ENCODE results near the gene SPRTN. TPM values are rescaled to one million over a fixed set of nuclear protein-coding genes. Genes with fewer than 3 reads are reported as not detected.

SPRTN gene
- total RNA-seq, 4 donors from 2014 or later, result 8.7 to 15.1 (median 10.7) TPM

DNA sequence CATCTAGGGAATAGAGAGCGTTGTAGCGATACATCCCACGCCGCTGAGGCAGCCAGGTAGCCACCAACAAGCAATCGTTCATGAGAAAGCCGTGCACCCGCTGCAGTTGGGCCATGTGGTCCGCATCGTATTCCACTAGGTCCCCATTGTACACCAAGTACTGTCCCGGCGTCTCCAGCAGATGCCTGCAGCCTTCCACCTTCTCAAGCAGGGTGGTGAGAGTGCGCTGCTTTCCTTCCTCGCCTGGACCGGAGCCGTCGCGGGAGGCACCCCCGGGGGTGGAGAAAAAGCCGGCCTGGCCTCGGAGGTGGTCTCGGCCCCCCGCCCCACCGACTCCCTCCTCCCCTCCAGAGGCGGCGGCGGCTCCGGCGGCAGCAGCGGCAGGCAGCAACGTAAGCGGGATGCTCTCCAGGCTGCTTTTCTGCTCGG lies 1.0 kb upstream of the SPRTN start:
- intact Hi-C loops (cut with DNase I; ENCODE audit: low total_unique reads) (loop anchor here (2.0 to 5.0 kb wide), 3 partner anchors 96 to 255 kb away; partner anchors contain the start of gene GNPAT), in situ Hi-C loops (cut with MboI; ENCODE audit: low sequenced_read_pairs in 4 of 4) (loop anchor here in 1 of 4 donors (10.0 kb wide), 1 partner anchor 92 kb away; the partner anchor contains the start of gene GNPAT)
- Histone ChIP-seq H3K4me1 (peaks cover 44 to 46% of the 10 kb centered on the region in 2 donors), H3K27ac (peak overlapping the region; percentile 88 to 92 (median 90)), H3K9me3 (no peaks in the 10 kb centered on the region), H3K36me3 (peaks cover 0 to 5% of the 10 kb centered on the region in 2 donors), H3K27me3 (no peaks in the 10 kb centered on the region), H3K4me3 (peak overlapping the region; percentile 75 to 91 (median 77))
- DNase-seq (peak in 1 of 2 donors; percentile 38), ATAC-seq (peak; percentile 5 to 27)
- TF ChIP-seq, protein P1, sequence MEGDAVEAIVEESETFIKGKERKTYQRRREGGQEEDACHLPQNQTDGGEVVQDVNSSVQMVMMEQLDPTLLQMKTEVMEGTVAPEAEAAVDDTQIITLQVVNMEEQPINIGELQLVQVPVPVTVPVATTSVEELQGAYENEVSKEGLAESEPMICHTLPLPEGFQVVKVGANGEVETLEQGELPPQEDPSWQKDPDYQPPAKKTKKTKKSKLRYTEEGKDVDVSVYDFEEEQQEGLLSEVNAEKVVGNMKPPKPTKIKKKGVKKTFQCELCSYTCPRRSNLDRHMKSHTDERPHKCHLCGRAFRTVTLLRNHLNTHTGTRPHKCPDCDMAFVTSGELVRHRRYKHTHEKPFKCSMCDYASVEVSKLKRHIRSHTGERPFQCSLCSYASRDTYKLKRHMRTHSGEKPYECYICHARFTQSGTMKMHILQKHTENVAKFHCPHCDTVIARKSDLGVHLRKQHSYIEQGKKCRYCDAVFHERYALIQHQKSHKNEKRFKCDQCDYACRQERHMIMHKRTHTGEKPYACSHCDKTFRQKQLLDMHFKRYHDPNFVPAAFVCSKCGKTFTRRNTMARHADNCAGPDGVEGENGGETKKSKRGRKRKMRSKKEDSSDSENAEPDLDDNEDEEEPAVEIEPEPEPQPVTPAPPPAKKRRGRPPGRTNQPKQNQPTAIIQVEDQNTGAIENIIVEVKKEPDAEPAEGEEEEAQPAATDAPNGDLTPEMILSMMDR (IDR thresholded peaks at IDR 0.05 in 4 of 5, conservative IDR thresholded peaks at IDR 0.05 in 1 of 5), result no peak
- TF ChIP-seq POLR2A (IDR thresholded peaks at IDR 0.05), result no peak

- in situ Hi-C loops (cut with MboI; ENCODE audit: low sequenced_read_pairs in 4 of 4) (loop anchor here in 1 of 4 donors (10.0 kb wide), 1 partner anchor 93 kb away; the partner anchor contains the start of gene GNPAT), intact Hi-C loops (cut with DNase I; ENCODE audit: low total_unique reads) (loop anchor here (2.0 to 5.0 kb wide), 4 partner anchors 17 to 255 kb away; partner anchors contain the start of gene GNPAT)
- Histone ChIP-seq H3K9me3 (no peaks in the 10 kb centered on the region), H3K27ac (peak within 1 kb of the TSS; percentile 88 to 92 (median 90)), H3K4me1 (peaks cover 40% of the 10 kb centered on the region in 2 donors), H3K27me3 (no peaks in the 10 kb centered on the region), H3K4me3 (peak within 1 kb of the TSS; percentile 75 to 91 (median 77)), H3K36me3 (peaks cover 0 to 10% of the 10 kb centered on the region in 2 donors)
- peak; percentile 90 to 96 for TF ChIP-seq POLR2A (IDR thresholded peaks at IDR 0.05)
- TF ChIP-seq, protein P1 (IDR thresholded peaks at IDR 0.05 in 4 of 5, conservative IDR thresholded peaks at IDR 0.05 in 1 of 5), result no peak
- peak; percentile 91 to 94 for DNase-seq
- peak; percentile 80 to 88 for ATAC-seq
Observed at GRCh38 chr1:231337472-231338269, 422 bp upstream of the SPRTN start, which contains the start of gene EXOC8. Gene EXOC8, minus strand, starts transcription at chr1:231337852. Its CDS starts 107 bp downstream, at chr1:231337745.

DNA sequence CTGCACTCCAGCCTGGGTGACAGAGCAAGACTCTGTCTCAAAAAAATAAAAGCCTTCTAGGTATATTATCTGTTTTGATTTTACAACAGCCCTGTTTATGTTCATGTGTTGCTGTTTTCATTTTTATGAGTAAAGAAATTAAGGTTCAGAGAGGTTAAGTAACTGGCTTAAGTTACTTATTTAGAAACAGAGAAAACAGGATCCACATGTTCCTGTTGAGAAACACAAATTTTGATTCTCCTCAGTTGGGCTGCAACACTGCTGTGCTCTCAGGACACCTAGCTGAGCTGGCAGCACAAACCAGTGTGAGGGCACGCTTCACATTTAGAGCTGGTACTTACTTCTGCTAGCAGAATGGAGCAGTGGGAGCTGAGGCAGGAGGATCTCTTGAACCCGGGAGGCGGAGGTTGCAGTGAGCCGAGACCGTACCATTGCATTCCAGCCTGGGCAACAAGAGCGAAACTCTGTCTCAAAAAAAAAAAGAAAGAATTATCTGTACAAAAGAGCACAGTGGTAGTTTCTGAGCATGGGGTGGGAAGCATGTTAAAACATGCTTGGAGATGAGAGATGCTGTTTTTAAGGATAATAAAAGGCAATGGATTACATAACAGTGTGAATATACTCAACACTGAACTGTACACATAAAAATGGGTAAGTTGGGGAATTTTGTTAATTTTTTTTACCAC lies 2.4 kb downstream of the SPRTN start:
- DNase-seq (no peak), ATAC-seq (no peak)
- intact Hi-C loops (cut with DNase I; ENCODE audit: low total_unique reads), result no loop called here
- no peaks in the 10 kb centered on the region for H3K9me3 ChIP-seq
- in situ Hi-C loops (cut with MboI; ENCODE audit: low sequenced_read_pairs in 4 of 4), result no loop called here
- H3K36me3 ChIP-seq, result peaks cover 0 to 18% of the 10 kb centered on the region in 2 donors
- H3K27ac ChIP-seq, result no peak overlapping the region
- no peaks in the 10 kb centered on the region for H3K27me3 ChIP-seq
- no peak for TF ChIP-seq POLR2A (IDR thresholded peaks at IDR 0.05)
- TF ChIP-seq, protein P1 (IDR thresholded peaks at IDR 0.05 in 4 of 5, conservative IDR thresholded peaks at IDR 0.05 in 1 of 5), result no peak
- peaks cover 15 to 19% of the 10 kb centered on the region in 2 donors for H3K4me1 ChIP-seq
- H3K4me3 ChIP-seq, result no peak overlapping the region

DNA sequence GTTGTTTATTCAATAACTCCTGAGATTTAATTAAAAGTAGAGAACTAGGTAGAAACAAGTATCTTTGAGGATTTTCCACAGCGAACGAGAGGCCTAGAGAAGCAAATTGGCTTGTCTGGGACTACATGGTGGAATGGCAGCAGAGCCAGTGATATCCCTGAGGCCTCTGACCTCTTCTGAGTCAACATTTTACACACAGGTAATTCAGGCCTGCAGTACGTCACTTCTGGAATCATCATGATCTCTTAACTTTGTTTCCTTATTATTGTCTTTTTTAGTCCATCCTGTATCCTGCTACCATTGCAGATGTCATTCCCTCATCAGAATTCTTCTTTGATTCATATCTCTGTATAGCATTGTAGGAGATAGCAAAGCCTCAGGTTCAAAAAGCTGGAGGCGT lies 9.9 kb downstream of the SPRTN start:
- Histone ChIP-seq H3K27me3 (no peaks in the 10 kb centered on the region), H3K36me3 (peaks cover 0 to 43% of the 10 kb centered on the region in 2 donors), H3K4me3 (no peak overlapping the region), H3K27ac (no peak overlapping the region), H3K4me1 (no peaks in the 10 kb centered on the region), H3K9me3 (no peaks in the 10 kb centered on the region)
- ATAC-seq (no peak), DNase-seq (no peak)
- no peak for TF ChIP-seq POLR2A (IDR thresholded peaks at IDR 0.05)
- TF ChIP-seq, protein P1 (IDR thresholded peaks at IDR 0.05 in 4 of 5, conservative IDR thresholded peaks at IDR 0.05 in 1 of 5), result no peak
- in situ Hi-C loops (cut with MboI; ENCODE audit: low sequenced_read_pairs in 4 of 4), result no loop called here
- intact Hi-C loops (cut with DNase I; ENCODE audit: low total_unique reads), result no loop called here
